ENCODE data around the gene SUCO.
"Not testable (repeated sequence)": the region's sequence is repeated elsewhere in the genome, so short reads cannot be mapped to it uniquely, and the experiment has no call there.

Gene SUCO

DNA sequence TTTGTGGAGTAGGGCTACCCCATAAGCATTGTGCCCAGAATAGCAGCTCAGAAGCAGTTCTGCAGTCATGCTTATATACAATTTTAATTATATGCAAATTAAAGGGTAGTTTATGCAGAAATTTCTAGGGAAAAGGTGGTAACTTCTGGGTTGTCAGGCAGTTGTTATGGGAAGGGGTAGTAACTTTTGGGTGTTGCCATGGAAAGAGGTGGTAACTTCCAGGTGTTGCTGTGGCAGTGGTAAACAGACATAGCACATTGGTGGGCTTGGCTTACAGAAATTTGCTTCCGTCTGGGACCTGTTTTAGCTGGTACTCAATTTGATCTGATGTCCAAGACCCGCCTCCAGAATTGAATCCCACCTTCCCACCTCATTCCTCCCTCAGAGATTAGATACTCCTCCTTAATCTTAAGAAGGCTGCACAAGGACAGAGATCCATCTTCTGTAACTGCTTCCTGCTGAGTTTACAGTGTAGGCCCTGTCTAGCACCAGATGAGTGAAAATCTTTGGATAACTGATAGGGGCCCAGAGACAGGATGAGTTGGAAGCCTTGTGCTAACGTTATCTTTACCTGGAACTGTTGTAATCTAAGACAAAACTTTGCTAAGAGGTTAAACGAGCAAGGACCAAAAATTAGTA, 26.7 kb downstream of the SUCO start:
- no peak for DNase-seq (ENCODE audit: low read depth)

DNA sequence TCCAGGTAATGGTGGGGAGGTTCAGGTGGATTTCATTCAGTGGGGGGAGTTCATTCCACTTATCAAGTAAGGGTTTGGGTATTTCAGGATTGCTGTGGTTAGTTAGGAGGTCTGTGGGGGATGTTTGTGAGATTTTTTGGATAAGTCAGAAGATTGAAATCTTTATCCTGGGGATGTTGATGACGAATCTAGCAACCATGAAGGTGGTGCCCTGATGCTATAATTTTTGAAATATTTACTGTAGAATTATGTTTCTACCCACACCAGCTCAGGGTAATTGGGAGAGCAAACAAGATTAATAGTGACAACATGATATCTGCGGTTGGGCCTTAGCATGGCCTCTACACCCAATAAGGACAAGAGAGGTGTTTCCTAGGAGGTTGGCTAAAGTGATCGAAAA, 28.3 kb downstream of the SUCO start:
- DNase-seq (ENCODE audit: low read depth): no peak

DNA sequence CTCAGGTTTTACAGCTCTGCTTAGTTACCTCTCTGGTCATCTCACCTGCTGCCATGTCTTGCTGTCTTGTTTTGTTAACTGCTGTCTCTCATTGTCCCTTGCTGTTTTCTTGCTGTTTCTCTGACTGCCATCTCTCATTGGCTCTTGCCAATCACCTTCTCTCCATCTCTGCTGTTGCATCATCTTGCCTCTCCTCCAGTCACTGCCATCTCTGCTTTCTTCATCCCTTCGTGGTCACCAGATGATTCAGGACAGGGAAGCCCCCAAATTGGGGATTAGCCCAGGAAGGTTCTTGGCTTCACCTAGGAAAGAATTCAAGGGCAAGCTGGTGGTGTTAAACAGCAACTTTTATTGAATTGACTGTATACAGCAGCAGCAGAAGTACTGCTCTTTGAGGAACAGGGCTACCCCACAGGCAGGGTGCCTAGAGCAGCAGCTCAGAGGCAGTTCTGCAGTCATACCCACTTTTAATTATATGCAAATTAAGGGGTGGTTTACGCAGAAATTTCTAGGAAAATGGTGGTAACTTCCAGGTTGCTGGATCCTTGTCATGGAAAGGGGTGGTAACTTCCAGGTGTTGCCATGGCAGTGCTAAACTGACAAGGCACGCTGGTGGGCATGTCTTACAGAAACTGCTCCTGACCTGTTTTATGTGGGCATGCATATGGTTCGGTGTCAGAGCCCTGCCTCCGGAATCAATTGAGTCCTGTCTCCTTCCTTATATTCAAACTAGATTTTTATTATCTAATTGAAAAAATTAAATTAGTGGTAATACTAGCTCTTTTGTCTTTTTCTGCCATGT, 33.4 kb downstream of the SUCO start:
- DNase-seq (ENCODE audit: low read depth): no peak

DNA sequence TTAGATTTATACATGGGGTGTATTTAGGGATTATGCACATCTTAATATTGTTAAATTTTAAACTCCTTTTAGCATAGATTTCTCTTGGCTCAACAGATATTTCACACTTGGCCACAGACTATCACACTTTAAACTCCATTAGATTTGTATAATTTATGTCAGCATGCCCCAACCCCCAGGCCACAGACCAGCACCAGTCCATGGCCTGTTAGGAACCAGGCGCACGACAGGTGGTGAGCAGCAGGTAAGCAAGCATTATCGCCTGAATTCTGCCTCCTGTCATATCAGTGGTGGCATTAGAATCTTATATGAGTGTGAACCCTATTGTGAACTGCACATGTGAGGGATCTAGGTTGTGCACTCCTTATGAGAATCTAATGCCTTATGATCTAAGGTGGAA, 34.8 kb downstream of the SUCO start:
- no peak for DNase-seq (ENCODE audit: low read depth)

DNA sequence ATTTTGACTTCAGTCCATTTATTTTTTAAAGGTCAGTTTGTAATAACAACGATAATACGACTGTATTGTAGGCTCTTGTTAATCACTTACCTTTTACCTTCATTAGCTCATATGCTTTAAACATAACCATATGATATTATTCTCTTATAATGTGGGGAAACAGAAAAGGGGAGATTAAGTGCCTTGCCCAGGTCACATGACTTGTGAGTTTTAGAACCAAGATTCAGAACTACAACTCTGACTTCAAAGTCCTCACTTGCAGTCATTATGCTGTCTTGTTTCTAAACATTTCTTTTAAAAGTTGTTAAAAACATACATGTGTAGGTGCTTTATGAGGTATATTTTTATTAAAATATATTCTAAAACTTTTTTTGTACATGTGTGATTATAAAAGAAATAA, 41.1 kb downstream of the SUCO start:
- no peak for DNase-seq (ENCODE audit: low read depth)

DNA sequence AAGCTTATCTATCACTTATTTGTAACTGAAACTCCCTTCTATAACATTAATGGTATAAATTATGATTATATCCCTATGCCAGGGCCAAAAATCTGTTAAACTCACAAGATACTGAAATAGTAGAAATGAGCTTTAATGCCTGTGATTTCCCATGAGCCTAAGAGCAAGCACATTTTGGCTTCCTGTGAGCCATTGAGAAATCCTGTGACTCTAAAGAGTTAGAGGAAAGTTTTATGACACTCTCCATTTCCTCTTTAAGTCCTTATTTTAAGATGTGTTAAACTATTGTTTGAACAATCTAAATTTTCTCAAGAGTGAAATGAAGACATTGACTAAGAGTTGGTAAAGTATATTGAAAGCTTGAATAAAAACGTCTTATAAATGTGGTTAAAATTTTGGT, 45.6 kb downstream of the SUCO start:
- no peak for DNase-seq (ENCODE audit: low read depth)

DNA sequence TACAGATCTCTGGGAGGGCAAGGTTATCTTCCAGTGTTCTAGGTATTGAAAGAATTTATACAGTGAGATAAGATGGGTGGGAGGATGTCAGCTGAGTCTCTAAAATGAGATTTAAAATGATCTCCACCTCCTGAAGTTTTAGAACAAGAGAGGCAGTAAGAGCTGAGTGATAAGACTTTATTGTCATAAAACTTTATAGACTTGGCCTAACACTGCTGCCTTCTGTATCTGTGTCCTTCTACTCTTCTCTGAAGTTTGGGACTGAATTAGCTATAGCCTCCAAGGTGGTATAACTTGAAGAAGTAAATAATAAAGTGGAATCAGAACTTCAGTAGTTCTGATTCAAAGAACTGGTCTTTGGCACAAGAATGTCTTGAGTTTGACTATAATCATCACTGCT, 48.3 kb downstream of the SUCO start:
- DNase-seq (ENCODE audit: low read depth): no peak

DNA sequence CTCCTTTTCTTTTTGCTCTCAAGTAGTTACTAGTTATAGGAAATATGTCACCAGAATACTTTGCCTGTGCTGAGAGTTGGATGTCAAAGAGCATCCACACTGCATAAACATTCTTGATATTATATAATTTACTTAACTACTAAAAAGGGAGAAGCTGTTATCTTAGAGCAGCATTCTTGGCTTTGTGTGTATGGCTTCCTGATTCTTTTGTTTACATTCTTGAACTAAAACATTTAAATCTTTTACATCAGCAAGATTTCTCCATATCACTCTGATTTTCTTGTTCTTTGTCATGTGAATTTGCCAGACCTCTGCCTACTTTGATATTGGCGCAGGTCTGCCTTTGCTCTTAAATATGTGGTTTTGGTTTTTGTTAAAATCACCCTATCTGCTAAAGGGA, 48.8 kb downstream of the SUCO start:
- DNase-seq (ENCODE audit: low read depth): no peak

DNA sequence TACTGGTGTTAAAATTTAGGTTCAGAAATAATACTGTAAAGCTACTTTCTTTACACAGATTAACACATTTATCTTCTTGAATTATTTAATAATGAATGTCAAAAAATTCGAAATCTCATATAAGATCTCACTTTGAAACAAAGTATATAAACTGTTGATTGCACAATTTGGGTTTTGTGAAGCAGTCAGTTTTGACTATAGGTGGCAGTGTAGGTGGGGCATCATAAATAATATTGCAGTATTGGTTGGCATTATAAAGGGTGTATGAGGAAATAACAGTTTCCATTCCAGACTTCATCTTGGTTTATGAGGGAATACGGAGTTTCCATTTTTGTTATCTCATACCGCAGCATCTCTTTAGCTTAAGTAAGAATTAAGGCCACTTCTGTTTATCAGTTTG, 49.9 kb downstream of the SUCO start:
- DNase-seq (ENCODE audit: low read depth): no peak

DNA sequence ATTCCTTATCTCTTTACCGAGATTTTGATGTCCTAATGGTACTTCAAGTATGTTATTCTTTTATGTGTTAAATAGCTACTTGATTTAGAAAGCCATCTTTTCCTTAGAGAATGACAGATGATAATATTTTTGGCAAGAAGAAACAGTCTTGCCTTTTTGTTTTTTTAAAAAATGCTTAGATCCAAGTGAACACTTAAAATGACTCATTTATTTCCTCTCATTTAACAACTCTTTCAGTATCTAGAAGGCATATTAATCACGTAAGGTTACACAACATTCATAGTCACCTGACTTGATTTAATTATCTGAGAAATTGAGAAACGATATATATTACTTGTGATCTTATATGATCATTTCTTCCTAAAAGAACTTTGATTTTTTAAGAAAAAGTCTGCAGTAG, 52.4 kb downstream of the SUCO start:
- no peak for DNase-seq (ENCODE audit: low read depth)

DNA sequence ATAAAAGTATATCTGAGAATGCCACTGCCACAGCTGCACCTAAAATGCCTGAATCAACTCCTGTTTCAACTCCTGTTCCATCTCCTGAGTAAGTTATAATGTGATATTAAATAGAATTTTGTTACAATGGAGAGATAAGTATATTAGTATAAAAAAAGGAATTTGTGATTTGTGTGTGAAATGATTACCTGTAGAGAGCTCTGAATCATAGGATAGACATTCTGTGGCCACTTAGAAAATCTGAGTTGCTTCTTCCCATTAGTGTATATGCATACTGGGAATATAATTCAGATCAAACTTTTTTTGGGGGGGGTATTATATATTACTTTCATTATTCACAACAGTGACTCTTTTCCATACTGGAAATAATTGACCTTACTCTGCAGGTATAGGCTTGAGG, 52.9 kb downstream of the SUCO start:
- DNase-seq (ENCODE audit: low read depth): no peak

DNA sequence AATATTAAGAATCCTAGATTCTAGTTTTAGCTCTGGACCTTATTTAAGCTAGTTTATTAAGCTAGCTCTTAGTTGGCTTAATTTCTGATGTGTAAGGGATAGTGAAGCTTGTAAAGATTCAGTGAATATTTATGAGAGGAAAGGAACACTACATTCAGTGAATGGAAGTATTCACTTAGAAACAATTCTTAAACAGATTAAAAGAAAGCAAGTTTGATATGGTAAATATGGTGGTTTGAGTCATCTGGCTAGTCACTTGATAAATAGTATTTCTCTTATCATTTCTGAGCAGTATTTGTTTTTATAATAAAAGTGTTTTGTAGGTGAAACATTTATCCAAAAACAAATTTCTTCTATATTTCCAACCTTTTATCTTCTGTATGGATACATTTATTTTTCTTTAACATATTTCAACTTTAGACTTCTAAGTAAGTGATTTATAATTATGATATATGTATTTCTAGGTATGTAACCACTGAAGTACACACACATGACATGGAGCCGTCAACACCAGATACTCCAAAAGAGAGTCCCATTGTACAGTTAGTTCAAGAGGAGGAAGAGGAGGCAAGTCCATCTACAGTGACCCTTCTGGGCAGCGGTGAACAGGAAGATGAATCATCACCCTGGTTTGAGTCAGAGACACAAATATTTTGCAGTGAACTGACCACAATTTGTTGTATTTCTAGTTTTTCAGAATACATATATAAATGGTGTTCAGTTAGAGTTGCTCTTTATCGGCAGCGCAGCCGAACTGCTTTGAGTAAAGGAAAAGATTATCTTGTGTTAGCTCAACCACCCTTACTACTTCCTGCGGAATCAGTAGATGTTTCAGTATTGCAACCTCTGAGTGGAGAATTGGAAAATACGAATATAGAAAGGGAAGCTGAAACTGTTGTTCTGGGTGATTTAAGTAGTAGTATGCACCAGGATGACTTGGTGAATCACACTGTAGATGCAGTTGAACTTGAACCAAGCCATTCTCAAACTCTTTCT, 55.6 kb downstream of the SUCO start:
- no peak for DNase-seq (ENCODE audit: low read depth)

DNA sequence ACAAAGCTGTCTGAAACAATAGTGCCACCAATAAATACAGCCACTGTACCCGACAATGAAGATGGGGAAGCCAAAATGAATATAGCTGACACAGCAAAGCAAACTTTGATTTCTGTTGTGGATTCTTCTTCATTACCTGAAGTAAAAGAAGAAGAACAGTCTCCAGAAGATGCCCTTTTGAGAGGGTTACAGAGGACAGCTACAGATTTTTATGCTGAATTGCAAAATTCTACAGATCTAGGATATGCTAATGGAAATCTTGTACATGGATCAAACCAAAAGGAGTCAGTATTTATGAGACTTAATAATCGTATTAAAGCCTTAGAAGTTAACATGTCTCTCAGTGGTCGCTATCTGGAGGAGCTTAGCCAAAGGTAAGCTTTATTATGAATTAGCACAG, 56.6 kb downstream of the SUCO start:
- no peak for DNase-seq (ENCODE audit: low read depth)

DNA sequence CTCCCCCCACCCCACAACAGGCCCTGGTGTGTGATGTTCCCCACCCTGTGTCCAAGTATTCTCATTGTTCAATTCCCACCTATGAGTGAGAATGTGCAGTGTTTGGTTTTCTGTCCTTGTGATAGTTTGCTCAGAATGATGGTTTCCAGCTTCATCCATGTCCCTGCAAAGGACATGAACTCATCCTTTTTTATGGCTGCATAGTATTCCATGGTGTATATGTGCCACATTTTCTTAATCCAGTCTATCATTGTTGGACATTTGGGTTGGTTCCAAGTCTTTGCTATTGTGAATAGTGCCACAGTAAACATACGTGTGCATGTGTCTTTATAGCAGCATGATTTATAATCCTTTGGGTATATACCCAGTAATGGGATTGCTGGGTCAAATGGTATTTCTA, 58.5 kb downstream of the SUCO start:
- not testable (repeated sequence) for DNase-seq (ENCODE audit: low read depth)

DNA sequence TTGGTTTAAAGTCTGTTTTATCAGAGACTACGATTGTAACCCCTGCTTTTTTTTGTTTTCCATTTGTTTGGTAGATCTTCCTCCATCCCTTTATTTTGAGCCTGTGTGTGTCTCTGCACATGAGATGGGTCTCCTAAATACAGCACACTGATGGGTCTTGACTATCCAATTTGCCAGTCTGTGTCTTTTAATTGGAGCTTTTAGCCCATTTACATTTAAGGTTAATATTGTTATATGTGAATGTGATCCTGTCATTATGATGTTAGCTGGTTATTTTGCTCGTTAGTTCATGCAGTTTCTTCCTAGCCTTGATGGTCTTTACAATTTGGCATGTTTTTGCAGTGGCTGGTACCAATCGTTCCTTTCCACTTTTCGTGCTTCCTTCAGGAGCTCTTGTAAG, 62.1 kb downstream of the SUCO start:
- DNase-seq (ENCODE audit: low read depth): not testable (repeated sequence)

DNA sequence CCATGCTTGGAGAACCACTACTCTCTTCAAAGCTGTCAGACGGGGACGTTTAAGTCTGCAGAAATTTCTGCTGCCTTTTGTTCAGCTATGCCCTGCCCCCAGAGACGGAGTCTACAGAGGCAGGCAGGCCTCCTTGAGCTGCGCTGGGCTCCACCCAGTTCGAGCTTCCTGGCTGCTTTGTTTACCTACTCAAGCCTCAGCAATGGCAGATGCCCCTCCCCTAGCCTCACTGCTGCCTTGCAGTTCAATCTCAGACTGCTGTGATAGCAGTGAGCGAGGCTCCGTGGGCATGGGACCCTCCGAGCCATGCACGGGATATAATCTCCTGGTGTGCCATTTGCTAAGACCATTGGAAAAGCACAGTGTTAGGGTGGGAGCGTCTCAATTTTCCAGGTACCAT, 63.8 kb downstream of the SUCO start:
- not testable (repeated sequence) for DNase-seq (ENCODE audit: low read depth)

DNA sequence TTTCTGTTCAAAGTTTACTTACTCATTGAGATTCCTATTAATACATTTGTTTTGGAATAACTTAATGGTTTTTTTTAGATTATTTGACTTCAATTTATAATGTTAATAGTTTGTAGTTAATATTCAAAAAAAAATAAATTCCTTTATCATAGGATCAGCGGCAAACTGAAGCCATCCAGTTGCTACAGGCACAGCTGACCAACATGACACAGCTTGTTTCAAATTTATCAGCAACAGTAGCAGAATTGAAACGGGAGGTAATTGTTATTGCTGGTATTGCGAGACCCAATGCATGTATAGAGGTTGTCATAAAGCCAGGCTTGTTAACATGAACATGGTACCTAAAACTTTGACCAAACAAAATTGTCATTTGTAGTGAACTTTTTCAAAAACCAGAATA, 67.0 kb downstream of the SUCO start:
- no peak for DNase-seq (ENCODE audit: low read depth)

DNA sequence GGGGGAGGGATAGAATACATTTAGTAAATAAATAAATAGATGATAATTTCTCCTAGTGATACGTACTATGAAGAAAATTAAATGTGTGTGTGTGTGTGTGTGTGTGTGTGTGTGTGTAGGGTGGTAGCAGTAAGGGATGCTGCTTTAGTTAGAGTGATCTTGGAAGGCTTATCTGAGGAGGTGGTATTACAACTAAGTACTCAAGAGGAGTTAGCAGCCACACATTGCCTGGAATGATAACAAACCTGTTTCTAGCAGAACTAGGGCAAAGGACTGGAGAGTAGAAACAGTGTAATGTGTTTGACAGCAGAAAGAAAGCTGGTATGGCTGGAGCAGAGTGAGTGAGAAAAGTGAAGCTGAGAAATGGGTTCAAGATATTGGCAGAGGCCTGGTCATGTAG, 67.7 kb downstream of the SUCO start:
- DNase-seq (ENCODE audit: low read depth): no peak

DNA sequence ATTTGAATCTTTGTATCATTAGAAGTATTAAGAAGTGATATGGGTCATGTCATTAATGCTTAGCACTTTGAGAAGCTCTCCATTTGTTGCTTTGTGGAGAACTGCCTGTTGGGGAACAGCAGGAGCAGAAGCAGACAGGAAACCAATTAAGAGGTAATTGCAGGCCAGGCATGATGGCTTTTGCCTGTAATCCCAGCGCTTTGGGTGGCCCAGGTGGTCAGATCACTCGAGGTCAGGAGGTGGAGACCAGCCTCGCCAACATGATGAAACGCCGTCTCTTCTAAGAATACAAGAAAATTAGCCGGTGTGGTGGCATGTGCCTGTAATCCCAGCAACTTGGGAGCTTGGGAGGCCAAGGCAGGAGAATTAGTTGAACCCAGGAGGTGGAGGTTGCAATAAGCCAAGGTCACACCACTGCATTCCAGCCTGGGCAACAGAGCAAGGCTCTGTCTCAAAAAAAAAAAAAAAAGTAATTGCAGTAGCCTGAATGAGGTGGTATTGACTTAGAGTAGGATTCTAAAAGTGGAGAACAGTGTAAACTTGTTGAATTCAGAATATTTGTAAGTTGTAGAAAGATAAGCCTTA, 68.2 kb downstream of the SUCO start:
- DNase-seq (ENCODE audit: low read depth): no peak

DNA sequence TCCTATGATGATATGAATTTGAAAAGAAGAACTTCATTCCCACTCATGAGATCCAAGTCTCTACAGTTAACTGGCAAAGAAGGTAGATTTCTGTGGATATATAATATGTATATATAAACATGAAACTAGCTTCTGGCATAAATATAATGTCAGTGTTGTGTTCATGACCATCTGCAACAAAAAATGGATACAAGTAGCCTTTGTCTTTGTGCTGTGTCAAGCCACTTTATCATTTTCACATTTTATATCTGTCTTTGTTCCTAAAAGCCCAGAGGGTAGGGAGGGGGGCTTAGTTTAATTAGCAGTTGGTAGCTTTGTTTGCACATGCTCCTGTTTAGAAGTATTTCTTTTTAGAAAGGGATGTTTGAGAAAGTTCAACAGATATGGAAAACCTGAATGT, 69.8 kb downstream of the SUCO start:
- no peak for DNase-seq (ENCODE audit: low read depth)

DNA sequence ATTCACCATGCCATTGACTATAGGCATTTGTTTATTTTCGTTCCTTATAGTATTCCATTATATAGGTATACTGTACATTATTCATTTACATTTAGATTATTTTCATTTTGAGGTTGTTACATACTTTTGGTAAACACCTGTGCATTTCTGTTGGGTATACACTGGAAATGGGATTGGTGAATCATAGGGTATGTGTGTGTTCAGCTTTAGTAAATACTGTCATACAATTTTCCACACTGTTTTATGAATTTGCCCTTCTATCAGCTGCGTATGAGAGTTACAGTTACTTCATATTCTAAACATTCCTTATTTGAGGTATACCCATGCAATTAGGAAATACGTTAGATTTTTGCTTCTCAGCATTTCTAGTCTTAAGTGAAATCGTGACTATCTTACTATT, 70.9 kb downstream of the SUCO start:
- DNase-seq (ENCODE audit: low read depth): no peak

DNA sequence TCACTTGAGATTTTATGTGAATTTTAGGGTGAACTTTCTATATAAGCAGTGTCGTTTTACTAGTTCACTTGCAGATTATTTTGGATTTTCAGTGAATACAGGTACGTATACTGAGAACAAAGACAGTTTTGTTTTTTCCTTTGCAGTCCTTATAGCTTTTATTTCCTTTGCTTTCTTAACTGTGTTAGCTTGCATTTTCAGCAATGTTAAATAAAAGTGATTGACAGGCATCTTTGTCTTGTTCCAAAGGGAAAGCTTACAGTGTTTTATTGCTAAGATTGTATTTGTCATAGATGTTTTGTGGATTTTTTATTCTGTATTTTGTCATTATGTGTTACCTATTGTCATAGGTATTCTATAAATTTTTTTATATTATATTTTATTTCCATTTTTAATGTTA, 72.7 kb downstream of the SUCO start:
- no peak for DNase-seq (ENCODE audit: low read depth)
